CD1c-positive myeloid dendritic cell (primary cell): ENCODE data around the gene HMG20B.
"Not testable (repeated sequence)": the region's sequence is repeated elsewhere in the genome, so short reads cannot be mapped to it uniquely, and the experiment has no call there.

ENCODE experiments used
- DNase-seq: peaks from one replicate; pipeline ENCODE4 v3.0.0-alpha.2; 2016; ENCODE audit errors: extremely low spot score

Gene HMG20B

DNA sequence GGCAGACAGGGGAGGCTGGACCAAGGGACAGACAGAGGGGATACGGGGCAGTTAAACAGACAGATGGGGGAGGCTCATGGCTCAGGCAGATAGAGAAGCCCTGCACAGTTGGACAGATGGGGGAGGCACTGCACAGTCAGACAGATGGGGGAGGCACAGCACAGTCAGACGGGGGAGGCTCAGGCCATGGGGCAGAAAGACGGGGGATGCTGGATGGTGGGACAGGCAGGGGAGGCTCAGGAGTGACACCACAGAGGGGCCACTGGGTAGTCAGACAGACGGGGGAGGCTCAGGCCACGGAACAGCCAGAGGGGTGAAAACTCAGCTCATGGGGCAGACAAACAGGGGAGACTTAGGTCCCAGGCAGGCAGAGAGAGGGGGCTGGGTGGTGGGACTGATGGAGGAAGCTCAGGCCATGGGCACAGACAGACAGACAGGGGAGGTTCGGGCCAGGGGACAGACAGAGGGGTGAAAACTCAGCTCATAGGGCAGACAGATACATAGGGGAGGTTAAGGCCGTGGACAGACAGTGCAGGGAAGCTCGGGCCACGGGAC is 16.2 kb upstream of the HMG20B start:
- no peak for DNase-seq

DNA sequence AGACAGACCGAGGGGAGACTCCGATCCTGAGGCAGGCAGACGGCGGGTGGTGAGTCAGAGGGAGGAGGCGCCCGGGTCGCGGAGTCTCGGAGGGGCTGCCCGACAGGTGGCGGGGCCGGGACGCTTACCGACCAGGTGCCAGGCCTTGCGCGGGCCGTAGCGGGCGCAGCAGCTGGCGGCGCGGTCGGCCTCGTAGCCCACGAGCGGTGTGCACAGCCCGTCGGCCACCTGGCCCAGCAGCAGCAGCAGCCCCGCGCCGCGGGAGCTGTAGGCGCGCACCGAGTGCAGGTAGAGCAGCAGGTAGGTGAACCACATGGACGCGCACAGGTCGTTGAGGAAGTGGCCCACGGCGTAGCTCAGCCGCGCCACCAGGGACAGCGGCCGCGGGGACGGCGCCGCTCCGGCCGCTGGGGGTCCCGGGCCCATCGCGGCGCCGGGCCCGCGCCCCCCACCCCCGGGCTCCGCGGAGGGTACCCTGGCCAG is 15.7 kb upstream of the HMG20B start:
- peak; percentile 47 for DNase-seq

DNA sequence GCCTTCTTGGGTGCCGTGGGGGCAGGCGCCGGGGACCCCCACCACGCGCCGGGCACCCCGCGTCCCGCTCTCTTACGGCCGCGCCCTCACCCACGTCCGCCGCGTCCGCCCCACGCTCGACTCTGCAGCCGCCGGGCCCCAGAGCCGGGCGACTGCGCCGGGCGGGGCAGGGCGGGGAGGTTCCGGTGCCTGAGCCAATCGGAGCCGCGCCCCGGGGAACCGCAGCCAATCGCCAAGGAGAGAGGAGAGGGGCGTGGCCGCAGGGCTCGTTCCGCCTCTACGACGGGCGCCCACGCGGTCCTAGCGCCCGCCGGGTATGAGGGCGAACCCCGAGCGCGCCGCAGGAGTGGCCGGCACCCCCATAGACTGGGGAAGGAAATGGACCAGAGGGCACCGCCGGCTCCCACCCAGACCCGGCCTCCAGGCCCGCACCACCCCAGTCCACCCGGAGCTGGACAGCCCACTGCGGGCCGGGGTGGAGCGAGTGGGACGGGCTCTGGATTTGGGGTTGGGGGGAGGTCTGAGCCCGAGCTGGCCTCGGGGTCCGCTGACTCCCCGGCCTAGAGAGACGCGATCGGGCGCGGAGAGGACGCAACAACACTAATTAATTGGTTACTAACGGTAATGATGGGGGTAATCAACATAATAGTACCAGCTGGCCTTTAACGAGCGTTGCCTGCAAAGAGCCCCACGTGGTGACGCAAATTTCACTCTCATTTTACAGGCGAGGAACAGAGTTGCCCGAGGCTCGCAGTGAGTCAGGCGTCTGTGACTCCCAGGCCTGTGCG is 15.1 kb upstream of the HMG20B start, which contains the start of gene MFSD12:
Gene MFSD12 (minus strand): TSS at position 126 of the 788 bp plus-strand sequence. CDS start 183 bp downstream, outside the sequence.
- peak; percentile 99 for DNase-seq

DNA sequence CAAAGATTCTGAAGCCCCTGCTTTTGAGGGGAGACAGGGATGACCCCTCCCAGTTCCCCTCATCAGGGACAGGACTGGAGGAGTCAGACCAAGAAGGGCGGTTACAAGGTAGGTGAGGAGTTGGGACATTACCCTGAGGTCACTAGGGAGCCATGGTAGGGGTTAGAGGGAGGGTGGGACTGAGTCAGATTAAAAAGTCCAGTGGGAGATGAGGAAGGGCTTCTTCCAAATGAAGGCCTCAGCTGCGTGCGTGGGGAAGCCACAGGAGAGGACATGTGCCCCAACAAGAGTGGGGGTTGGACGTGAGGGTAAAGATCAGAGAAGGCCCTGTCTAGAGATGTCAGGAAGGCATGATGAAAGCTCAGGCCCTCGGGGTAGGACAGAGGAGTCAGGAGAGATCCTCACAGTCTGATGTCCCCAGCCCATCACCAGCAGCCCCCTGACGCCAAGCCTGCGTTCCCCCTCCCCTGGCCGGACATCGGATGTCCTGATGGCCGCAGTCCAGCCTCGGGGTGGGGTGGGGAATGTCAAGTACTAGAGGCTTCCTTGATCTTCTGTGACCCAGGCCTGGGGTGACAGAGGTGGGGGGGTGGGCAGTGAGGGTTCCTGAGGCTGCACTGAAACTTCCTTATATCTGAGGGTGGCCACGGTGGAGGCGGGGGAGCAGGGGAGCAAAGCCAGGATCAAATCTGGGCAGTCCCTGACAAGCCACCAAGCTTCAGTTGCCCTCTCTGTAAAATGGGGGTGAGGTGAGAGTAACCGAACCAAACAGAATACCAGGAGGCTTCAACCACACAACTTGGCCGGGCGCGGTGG is 8.8 kb upstream of the HMG20B start:
- peak; percentile 72 for DNase-seq

DNA sequence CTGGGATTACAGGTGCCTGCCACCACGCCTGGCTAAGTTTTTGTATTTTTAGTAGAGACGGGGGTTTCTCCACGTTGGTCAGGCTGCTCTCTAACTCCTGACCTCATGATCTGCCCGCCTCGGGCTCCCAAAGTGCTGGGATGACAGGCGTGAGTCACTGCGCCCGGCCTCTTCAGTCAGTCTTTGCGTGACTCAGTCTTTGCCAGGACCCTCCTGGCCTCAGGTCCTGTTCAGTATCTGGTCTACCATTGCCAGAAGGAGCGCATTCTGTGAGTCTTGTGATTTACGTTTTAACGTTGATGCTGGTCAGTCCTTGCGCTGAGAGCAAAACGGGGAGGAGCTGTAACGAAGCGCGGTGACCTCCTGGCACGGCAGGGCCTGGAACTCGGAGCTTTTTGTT is 7.6 kb upstream of the HMG20B start:
- no peak for DNase-seq

DNA sequence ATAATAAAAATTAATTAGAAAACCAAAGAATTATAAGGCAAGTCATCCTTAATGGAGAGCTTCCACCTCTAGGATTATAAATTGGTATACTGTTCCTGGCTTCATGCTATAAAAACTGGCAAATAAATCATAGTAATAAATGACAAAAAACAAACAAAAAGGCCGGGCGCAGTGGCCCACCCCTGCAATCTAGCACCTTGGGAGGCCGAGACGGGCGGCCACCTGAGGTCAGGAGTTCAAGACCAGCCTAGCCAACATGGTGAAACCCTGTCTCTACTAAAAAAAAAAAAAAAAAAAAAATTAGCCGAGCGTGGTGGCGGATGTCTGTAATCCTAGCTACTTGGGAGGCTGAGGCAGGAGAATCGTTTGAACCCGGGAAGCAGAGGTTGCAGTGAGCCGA is 2.7 kb upstream of the HMG20B start:
- DNase-seq, result not testable (repeated sequence)

DNA sequence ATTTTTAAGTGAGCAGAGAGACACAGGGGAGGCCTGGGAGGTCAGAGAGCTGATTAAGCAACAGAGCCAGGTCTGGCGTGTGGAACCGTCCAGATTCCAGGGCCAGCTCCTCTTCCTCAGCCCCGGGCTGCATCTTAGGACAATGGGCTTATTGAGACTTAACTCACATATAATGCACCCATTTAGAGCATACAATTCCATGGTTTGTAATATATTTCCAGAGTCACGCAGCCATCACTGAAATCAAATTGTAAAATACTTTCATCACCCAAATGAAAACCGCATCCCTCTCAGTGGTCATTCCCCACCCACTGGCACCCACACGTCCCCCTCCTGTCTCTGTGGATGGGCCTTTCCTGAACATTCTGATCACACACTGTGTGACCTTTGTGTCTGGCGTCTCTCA is 2.1 kb upstream of the HMG20B start:
- DNase-seq, result peak; percentile 70

DNA sequence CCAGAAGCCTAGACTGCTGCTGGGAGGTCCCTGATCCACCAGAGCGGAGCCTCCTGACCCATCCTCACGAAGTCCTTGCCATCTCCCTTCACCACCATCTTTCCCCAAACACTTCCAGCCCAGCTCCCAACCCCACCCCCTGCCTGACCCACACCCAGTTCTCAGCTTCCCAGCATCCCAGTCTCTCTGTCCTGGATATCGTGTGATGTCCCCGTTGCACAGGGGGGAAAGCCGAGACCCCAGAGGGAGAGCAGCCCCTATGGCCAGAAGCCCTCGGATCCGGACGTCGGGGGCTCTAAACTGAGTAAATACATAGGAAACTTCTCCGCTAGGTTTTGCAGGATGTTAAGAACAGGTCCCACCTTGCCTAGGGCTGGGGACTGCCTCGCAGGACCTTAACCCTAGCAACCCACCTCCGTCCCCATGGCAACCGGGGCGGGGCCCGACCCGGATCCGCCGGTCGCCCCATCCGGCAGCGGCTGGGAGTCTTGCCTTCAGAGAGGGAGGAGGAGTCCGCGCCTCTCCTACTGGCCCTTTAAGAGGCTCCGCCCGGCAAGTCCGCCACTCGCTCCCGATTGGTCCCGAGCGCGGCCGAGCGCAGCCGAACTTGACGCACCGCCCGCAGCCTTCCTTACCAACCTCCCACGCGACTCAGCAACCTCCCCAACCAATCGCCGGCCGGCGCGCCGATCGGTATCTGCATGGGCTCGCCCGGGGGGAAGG is 451 bp upstream of the HMG20B start:
- peak; percentile 100 for DNase-seq

DNA sequence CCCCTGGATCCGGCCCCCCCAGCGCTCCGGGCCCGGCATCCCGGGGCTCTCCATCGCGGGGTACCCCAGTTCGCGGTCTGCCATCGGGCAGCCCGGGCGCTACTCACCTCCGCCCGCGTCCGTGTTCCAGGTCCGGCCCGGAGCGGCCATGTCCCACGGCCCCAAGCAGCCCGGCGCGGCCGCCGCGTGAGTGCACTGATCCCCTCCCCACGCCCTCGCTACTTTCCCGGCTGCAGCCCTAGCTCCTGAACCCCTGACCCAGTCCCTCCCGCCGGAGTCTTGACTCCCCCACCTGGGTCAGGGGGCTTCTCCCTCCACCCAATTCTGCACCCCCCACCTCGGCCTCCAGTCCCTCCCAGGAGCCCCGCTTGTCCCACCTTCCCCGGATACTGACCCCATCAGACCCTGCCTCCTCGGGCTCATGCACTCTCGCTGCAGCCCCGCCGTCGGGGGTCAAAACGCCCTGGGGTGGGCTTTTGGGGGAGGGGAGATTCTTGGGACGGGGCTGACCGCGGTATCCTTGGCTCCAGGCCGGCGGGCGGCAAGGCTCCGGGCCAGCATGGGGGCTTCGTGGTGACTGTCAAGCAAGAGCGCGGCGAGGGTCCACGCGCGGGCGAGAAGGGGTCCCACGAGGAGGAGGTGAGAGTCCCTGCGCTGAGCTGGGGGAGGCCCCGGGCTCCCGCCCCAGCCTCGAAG is 566 bp downstream of the HMG20B start:
- no peak for DNase-seq

DNA sequence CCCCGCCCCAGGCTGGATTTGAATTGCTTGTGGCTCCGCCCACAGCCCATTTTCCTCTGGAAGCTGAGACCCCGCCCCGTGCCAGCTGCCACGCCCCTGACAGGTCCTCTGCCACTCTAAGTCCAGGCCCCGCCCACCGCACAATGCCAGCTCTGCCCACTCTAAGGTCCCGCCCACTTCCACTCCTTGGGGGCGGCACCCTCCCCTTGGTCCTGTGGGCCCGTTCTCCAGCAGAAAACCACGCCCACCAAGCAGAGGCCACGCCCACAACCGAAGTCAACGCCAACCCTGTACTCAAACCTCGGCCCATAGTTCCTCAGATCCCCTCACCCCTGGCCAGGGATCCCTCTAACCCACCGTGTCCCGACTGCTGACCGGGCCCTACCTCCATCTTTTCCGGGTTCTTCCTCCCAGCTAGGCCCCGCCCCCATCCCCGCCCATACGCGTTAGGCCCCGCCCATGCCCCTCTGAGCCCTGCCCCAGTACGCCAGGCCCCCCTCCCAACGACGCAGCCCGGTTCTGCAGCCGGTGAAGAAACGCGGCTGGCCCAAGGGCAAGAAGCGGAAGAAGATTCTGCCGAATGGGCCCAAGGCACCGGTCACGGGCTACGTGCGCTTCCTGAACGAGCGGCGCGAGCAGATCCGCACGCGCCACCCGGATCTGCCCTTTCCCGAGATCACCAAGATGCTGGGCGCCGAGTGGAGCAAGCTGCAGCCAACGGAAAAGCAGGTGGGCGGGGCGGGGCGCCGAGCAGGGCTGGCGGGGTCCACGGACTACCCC is 1.3 kb downstream of the HMG20B start:
- DNase-seq, result peak; percentile 98

DNA sequence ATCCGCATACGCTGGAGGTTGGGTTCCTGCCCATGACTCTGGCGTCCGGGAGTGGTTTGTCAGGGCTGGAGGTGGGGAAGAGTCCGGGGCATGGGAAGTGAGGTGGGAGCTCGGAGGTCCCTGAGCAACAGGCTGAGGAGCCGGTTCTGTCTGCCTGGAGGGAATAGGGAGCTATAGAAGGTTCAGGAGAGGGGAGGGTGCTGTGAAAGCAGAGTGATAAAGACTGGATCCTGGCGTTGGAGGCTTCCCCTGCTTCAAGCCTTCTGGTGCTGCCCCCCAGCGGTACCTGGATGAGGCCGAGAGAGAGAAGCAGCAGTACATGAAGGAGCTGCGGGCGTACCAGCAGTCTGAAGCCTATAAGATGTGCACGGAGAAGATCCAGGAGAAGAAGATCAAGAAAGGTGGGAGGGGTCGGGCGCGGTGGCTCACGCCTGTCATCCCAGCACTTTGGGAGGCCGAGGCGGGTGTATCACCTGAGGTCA is 2.6 kb downstream of the HMG20B start:
- no peak for DNase-seq

DNA sequence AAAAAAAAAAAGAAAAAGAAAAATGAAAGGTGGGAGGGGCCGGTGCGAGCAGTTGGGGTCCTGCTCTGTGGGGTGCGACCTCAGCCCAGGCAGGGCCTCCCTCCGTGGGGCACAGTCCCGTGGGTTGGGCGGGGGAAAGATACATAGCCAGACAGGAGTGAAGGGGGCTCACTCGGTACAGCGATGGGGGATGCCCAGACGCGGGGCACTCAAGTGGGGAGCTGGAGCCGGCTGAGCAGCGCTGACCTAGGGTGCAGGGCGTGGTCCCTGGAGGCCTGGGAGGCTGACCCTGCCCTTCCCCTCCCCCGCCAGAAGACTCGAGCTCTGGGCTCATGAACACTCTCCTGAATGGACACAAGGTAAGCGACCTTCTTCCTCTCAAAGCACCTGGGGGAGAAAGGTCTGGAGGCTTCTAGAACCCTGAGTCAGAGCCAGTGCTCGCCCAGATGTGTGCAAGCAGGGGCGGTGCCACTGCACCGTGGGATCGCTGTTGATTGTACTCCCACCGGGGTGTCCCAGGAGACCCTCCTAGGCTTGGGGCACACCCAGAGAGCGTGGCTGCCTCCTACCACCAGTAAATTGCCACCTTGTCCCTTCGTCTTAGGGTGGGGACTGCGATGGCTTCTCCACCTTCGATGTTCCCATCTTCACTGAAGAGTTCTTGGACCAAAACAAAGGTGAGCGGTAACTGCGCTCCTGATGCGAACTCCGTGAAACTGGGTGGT is 3.4 kb downstream of the HMG20B start:
- DNase-seq, result no peak

DNA sequence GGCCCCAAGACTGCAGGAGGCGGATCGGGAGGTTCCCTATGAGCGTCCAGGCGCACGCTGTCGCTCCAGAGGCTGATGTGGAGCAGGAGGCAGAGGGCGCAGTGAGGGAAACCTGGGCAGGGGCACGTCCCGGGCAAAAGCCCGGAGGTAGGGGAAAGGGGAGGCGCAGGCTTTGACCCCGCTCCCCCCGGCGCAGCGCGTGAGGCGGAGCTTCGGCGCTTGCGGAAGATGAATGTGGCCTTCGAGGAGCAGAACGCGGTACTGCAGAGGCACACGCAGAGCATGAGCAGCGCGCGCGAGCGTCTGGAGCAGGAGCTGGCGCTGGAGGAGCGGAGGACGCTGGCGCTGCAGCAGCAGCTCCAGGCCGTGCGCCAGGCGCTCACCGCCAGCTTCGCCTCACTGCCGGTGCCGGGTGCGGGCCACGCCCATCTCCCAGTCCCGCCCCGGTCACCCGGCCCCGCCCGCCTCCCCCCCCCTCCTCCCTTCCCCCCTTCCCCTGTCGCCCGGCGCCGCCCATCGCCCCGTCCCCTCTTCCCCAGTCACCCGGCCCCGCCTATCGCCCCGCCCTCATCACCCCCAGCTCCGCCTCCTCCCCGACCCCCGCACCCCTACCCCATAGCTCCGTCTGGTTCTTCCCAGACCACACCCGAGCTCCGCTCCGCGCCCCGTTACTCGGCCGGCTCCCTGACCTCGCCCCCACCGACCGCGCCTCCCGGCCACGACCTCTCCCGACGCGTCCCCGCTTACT is 4.1 kb downstream of the HMG20B start:
- peak; percentile 53 for DNase-seq

DNA sequence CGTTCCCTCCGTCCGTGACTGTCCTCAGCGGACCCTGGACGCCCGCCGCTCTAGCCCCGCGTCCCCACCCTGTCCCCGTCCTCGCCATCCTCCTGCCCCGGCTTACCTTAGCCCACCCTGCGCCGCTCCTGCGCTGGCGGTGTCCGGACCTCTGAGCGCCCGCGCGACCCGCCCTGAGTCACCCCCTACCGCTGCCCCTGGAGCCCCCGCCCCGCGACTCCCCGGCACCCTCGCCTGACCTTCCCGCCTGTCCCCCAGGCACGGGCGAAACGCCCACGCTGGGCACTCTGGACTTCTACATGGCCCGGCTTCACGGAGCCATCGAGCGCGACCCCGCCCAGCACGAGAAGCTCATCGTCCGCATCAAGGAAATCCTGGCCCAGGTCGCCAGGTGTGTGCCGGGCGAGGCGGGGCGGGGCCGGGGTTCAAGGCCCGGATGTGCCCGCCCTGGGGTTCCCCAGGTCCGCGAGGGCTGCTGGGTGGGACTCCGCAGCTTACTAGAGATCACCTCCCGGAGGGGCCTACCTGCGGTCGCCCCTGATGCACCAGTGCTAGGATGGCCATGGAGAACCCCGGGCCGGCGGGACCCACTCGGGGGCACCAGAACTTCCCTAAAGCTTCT is 5.1 kb downstream of the HMG20B start:
- DNase-seq, result no peak

DNA sequence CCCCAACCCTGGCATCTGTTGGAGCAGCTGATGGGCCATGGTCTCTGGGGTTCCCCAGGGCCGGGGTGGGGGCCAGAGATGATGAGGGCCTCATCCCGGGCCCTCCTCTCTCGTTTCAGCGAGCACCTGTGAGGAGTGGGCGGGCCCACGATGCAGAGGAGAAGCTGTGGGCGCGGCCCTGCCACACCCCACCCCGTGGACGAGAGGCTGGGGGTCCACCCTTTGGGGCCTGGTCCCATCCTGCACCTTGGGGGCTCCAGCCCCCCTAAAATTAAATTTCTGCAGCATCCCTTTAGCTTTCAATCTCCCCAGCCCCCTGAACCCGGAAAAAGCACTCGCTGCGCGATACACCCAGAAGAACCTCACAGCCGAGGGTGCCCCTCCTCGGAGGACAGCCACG is 5.6 kb downstream of the HMG20B start:
- no peak for DNase-seq

DNA sequence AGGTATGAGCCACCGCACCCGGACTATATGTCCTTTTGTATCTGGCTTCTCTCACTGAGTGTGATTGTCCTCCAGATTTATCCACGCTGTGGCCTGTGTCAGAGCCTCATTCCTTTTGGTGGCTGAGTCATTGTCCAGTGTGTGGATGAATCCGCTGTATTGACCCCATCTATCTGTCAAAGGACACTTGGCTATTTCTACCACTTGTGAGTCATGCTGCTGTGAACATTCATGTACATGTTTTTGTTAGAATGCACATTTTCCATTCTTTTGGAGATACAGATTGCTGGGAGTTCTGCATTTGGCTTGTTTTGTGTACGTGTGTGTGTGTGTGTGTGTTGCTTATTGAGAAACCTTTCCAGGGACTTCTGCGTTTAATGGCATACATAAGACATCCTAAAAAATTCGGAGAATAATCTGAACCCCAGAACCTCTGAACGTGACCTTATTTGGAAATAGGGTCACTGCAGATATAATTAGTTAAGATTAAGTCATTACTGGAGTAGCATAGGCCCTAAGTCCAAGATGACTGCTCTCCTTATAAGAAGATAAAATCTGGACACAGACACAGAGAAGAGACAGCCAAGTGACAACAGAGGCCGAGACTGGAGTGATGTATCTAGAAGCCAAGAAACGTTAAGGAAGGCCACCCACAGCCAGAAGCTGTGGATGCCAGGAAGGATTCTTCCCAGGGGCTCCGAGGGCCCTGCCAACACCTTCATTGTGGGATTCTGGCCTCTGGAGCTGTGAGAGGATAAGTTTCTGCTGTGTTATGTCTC is 7.6 kb downstream of the HMG20B start:
- peak; percentile 79 for DNase-seq

DNA sequence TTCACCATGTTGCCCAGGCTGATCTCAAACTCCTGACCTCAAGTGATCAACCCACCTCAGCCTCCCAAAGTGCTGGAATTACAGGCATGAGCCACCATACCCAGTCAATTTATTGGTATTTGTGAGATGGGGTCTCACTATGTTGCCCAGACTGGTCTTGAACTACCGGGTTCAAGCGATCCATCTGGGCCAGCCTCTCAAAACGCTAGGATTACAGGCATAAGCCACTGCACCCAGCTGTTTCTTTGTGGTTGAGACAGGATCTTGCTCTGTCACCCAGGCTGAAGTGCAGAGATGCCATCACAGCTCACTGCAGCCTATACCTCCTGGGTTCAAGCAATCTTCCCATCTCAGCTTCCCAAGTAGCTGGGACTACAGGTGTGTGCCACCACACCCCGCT is 9.0 kb downstream of the HMG20B start:
- DNase-seq, result not testable (repeated sequence)
